ENCODE measurements around the gene TAF15.

TAF15 gene

GRCh38 chr17:35812456-35812855, 3.2 kb downstream of the TAF15 start:
- Histone ChIP-seq H3K9ac (ENCODE audit: low read length) (no peak overlapping the region), H3K4me1 (ENCODE audit: low read length) (peaks cover 11% of the 10 kb centered on the region), H3K9me2 (replicated peaks; ENCODE audit: insufficient read depth, low read length) (no peaks in the 10 kb centered on the region), H4K20me1 (ENCODE audit: insufficient read depth, low read length) (peaks cover 15% of the 10 kb centered on the region; the same call in 1 of the 2 replicates), H3K4me2 (ENCODE audit: low read depth, low read length) (no peak overlapping the region), H3K27ac (ENCODE audit: low read length) (no peak overlapping the region), H3F3A (ENCODE audit: insufficient read depth, low read length) (0 out of 2 replicates have a peak, but pooled peaks cover 3% of the 10 kb centered on the region), H3K4me3 (ENCODE audit: low read length) (no peak overlapping the region), H2AFZ (ENCODE audit: low read length) (no peak overlapping the region), H3K27me3 (replicated peaks; ENCODE audit: insufficient read depth, low read length) (no peaks in the 10 kb centered on the region), H3K36me3 (replicated peaks; ENCODE audit: insufficient read depth, low read length) (no peaks in the 10 kb centered on the region), H3K9me3 (replicated peaks; ENCODE audit: insufficient read depth, low read length) (no peaks in the 10 kb centered on the region), H3K79me2 (ENCODE audit: low read length) (peaks cover 82% of the 10 kb centered on the region)
- TF ChIP-seq CTCF (IDR thresholded peaks at IDR 0.05; ENCODE audit: low read length) = no peak
- no peak for TF ChIP-seq EZH2phosphoT487 (IDR thresholded peaks at IDR 0.05; ENCODE audit: low read length)
- no peak for TF ChIP-seq EZH2 (optimal IDR thresholded peaks at IDR 0.05; ENCODE audit: low read depth, low read length)
- no peak for DNase-seq

- Histone ChIP-seq H3K36me3 (replicated peaks; ENCODE audit: insufficient read depth, low read length) (peaks cover 20% of the 10 kb centered on the region; the same call in 1 of the 2 replicates), H3K9me3 (replicated peaks; ENCODE audit: insufficient read depth, low read length) (no peaks in the 10 kb centered on the region), H3K9me2 (replicated peaks; ENCODE audit: insufficient read depth, low read length) (no peaks in the 10 kb centered on the region), H2AFZ (ENCODE audit: low read length) (no peak overlapping the region), H3K9ac (ENCODE audit: low read length) (no peak overlapping the region), H3K27ac (ENCODE audit: low read length) (no peak overlapping the region), H3K79me2 (ENCODE audit: low read length) (peaks cover 98% of the 10 kb centered on the region), H3K27me3 (replicated peaks; ENCODE audit: insufficient read depth, low read length) (no peaks in the 10 kb centered on the region), H4K20me1 (ENCODE audit: insufficient read depth, low read length) (peaks cover 9% of the 10 kb centered on the region; the same call in 1 of the 2 replicates), H3K4me2 (ENCODE audit: low read depth, low read length) (no peak overlapping the region), H3F3A (ENCODE audit: insufficient read depth, low read length) (no peaks in the 10 kb centered on the region), H3K4me3 (ENCODE audit: low read length) (no peak overlapping the region), H3K4me1 (ENCODE audit: low read length) (no peaks in the 10 kb centered on the region)
- TF ChIP-seq CTCF (IDR thresholded peaks at IDR 0.05; ENCODE audit: low read length) (no peak), EZH2 (optimal IDR thresholded peaks at IDR 0.05; ENCODE audit: low read depth, low read length) (no peak), EZH2phosphoT487 (IDR thresholded peaks at IDR 0.05; ENCODE audit: low read length) (no peak)
- no peak for DNase-seq
Measured at GRCh38 chr17:35816723-35817122, 7.4 kb downstream of the TAF15 start.

GRCh38 chr17:35817196-35817595, 7.9 kb downstream of the TAF15 start:
- no peak overlapping the region for H3K4me2 ChIP-seq (ENCODE audit: low read depth, low read length)
- H4K20me1 ChIP-seq (ENCODE audit: insufficient read depth, low read length) = peaks cover 4% of the 10 kb centered on the region; the same call in 1 of the 2 replicates
- H3K27ac ChIP-seq (ENCODE audit: low read length) = no peak overlapping the region
- H3K9me3 ChIP-seq (replicated peaks; ENCODE audit: insufficient read depth, low read length) = no peaks in the 10 kb centered on the region
- no peak overlapping the region for H3K9ac ChIP-seq (ENCODE audit: low read length)
- no peak overlapping the region for H3K4me3 ChIP-seq (ENCODE audit: low read length)
- no peaks in the 10 kb centered on the region for H3K4me1 ChIP-seq (ENCODE audit: low read length)
- no peaks in the 10 kb centered on the region for H3K9me2 ChIP-seq (replicated peaks; ENCODE audit: insufficient read depth, low read length)
- no peaks in the 10 kb centered on the region for H3K27me3 ChIP-seq (replicated peaks; ENCODE audit: insufficient read depth, low read length)
- peaks cover 21% of the 10 kb centered on the region; the same call in 1 of the 2 replicates for H3K36me3 ChIP-seq (replicated peaks; ENCODE audit: insufficient read depth, low read length)
- H3K79me2 ChIP-seq (ENCODE audit: low read length) = peaks cover 96% of the 10 kb centered on the region
- no peak overlapping the region for H2AFZ ChIP-seq (ENCODE audit: low read length)
- no peaks in the 10 kb centered on the region for H3F3A ChIP-seq (ENCODE audit: insufficient read depth, low read length)
- no peak for DNase-seq
- no peak for TF ChIP-seq CTCF (IDR thresholded peaks at IDR 0.05; ENCODE audit: low read length)

Data from MM.1S (cell line).